Measurements from ENCODE around the gene BTBD6.

DNA sequence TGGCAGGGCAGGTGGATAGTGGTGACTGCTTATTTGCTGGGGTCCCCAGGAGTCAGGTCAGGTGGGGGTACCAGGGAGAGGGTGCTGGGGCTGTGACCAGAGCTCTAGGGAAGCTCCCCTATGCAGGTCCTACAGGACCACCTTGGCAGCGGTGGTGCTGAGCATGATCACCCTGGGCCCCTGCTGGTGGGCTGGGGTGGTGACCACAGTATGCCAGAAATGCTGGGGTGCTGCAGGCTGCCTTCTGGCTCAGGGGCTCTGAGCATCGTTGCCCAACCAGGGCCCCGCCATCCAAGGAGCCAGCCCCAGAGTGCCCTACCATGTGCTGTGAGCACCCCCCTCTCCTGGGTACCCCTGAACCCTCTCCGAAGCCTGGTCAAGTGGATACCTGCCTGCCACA, 49.7 kb upstream of the BTBD6 start:
- TF ChIP-seq TEAD4 (IDR thresholded peaks at IDR 0.05) (no peak), MAX (IDR thresholded peaks at IDR 0.05) (no peak), REST (IDR thresholded peaks at IDR 0.05; ENCODE audit: low read depth) (no peak), TAF1 (IDR thresholded peaks at IDR 0.05; ENCODE audit: low read depth) (no peak), CEBPB (IDR thresholded peaks at IDR 0.05) (no peak), EP300 (IDR thresholded peaks at IDR 0.05; ENCODE audit: borderline replicate concordance) (no peak), RAD21 (IDR thresholded peaks at IDR 0.05; ENCODE audit: low read depth) (no peak), CREB1 (IDR thresholded peaks at IDR 0.05; ENCODE audit: low read depth) (no peak)
